ENCODE measurements around the gene PROS1. TPM values are rescaled to one million over a fixed set of nuclear protein-coding genes. Genes with fewer than 3 reads are reported as not detected.
"Not testable (repeated sequence)": the region's sequence is repeated elsewhere in the genome, so short reads cannot be mapped to it uniquely, and the experiment has no call there.

The PROS1 gene
- total and polyA plus RNA-seq, 2 experiments from 2014 or later: 32.6 to 48.6 TPM

DNA sequence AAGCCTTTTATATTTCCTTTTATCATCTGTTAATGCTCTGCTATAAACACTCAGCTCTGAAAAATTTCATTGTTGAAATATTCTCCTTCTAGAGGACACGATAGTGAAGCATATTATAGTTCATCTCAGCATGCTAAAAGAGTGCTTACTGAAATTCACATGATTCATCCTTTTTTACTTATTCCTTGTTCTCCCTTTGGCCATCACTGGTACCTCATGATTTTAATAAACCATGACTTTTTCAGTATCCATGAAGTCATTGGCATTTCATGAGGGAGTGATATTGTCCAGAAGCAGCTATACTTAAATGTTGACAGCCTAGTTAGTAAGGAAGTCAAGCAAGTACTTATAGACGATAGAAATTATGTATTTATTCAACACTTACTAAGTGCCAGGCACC, 112.7 kb downstream of the PROS1 start:
- Histone ChIP-seq H3K27me3 (no peaks in the 10 kb centered on the region), H3K36me3 (no peaks in the 10 kb centered on the region), H3K27ac (no peak overlapping the region), H3K4me1 (ENCODE audit: low read depth) (no peaks in the 10 kb centered on the region), H3K4me3 (no peak overlapping the region), H3K9me3 (ENCODE audit: low read depth) (no peaks in the 10 kb centered on the region)
- no peak for DNase-seq (ENCODE audit: low read depth in 1 of 2, low spot score in 1 of 2)
- TF ChIP-seq, protein P1, sequence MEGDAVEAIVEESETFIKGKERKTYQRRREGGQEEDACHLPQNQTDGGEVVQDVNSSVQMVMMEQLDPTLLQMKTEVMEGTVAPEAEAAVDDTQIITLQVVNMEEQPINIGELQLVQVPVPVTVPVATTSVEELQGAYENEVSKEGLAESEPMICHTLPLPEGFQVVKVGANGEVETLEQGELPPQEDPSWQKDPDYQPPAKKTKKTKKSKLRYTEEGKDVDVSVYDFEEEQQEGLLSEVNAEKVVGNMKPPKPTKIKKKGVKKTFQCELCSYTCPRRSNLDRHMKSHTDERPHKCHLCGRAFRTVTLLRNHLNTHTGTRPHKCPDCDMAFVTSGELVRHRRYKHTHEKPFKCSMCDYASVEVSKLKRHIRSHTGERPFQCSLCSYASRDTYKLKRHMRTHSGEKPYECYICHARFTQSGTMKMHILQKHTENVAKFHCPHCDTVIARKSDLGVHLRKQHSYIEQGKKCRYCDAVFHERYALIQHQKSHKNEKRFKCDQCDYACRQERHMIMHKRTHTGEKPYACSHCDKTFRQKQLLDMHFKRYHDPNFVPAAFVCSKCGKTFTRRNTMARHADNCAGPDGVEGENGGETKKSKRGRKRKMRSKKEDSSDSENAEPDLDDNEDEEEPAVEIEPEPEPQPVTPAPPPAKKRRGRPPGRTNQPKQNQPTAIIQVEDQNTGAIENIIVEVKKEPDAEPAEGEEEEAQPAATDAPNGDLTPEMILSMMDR (IDR thresholded peaks at IDR 0.05; ENCODE audit: low read depth, low read length): no peak

DNA sequence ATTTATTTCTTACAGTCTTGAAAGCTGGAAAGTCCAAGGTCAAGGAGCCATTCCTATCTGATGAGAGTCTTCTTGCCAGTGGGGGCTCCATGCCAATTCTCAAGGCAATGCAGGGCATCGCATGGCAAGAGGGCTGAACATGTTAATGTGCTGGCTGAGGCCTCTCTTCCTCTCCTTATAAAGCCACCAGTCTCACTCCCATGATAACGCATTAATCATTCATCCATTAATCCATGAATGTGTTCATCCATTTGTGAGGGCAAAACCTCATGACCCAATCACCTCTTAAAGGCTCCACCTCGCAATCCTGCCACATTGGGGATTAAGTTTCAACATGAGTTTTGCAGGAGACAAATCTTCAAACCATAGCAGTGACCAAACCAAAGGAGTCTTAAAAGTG, 118.3 kb downstream of the PROS1 start:
- no peak overlapping the region for H3K4me3 ChIP-seq

DNA sequence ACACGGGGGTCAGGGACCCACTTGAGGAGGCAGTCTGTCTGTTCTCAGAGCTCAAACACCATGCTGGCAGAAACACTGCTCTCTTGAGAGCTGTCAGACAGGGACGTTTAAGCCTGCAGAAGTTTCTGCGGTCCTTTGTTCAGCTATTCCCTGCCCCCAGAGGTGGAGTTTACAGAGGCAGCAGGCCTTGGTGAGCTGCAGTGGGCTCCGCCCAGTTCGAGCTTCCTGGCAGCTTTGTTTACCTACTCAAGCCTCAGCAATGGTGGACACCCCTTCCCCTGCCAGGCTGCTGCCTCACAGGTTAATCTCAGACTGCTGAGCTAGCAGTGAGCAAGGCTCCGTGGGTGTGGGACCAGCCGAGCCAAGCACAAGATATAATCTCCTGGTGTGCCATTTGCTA, 121.5 kb downstream of the PROS1 start:
- not testable (repeated sequence) for DNase-seq (ENCODE audit: low read depth in 1 of 2, low spot score in 1 of 2); H3K4me1 ChIP-seq (ENCODE audit: low read depth); H3K4me3 ChIP-seq; H3K36me3 ChIP-seq; H3K27me3 ChIP-seq; H3K9me3 ChIP-seq (ENCODE audit: low read depth); H3K27ac ChIP-seq

More for the DNA sequence above, 118.3 kb downstream of the PROS1 start:
- no peak for DNase-seq (ENCODE audit: low read depth in 1 of 2, low spot score in 1 of 2)
- Histone ChIP-seq H3K36me3 (no peaks in the 10 kb centered on the region), H3K4me1 (ENCODE audit: low read depth) (no peaks in the 10 kb centered on the region), H3K27me3 (no peaks in the 10 kb centered on the region), H3K9me3 (ENCODE audit: low read depth) (no peaks in the 10 kb centered on the region), H3K27ac (no peak overlapping the region)
- TF ChIP-seq, protein P1 (IDR thresholded peaks at IDR 0.05; ENCODE audit: low read depth, low read length): no peak

- DNase-seq (ENCODE audit: low read depth in 1 of 2, low spot score in 1 of 2): peak in 1 of 2 donors; percentile 89
- H3K27me3 ChIP-seq: no peaks in the 10 kb centered on the region
- peaks cover 2% of the 10 kb centered on the region for H3K9me3 ChIP-seq (ENCODE audit: low read depth)
- no peak overlapping the region for H3K4me3 ChIP-seq
- TF ChIP-seq, protein P1 (IDR thresholded peaks at IDR 0.05; ENCODE audit: low read depth, low read length): no peak
- no peaks in the 10 kb centered on the region for H3K36me3 ChIP-seq
- no peak overlapping the region for H3K27ac ChIP-seq
- H3K4me1 ChIP-seq (ENCODE audit: low read depth): no peaks in the 10 kb centered on the region
Observed at GRCh38 chr3:93843981-93844380, 129.7 kb downstream of the PROS1 start.

- H3K27me3 ChIP-seq; H3K27ac ChIP-seq; H3K9me3 ChIP-seq (ENCODE audit: low read depth); H3K4me3 ChIP-seq; H3K36me3 ChIP-seq; DNase-seq (ENCODE audit: low read depth in 1 of 2, low spot score in 1 of 2); H3K4me1 ChIP-seq (ENCODE audit: low read depth): not testable (repeated sequence)
Observed at GRCh38 chr3:93839193-93839592, 134.5 kb downstream of the PROS1 start.

Other genes with a start within 250 kb of the PROS1 start
- gene ARL13B, start 6.3 kb upstream of the PROS1 start, total RNA-seq: 5.4 and 6.8 TPM in 2 replicates
- 8.5 and 8.8 TPM in 2 replicates for gene ARL13B, start 6.3 kb upstream of the PROS1 start, polyA plus RNA-seq
- not detected in 2 replicates for gene STX19, start 54.7 kb upstream of the PROS1 start, total RNA-seq
- gene STX19, start 54.7 kb upstream of the PROS1 start, polyA plus RNA-seq: 0.45 TPM in 1 of 2 replicates, not detected in the other
- 1.5 and 1.7 TPM in 2 replicates for gene DHFR2, start 89.0 kb upstream of the PROS1 start, total RNA-seq
- gene DHFR2, start 89.0 kb upstream of the PROS1 start, polyA plus RNA-seq: 3.1 and 3.4 TPM in 2 replicates
- 6.0 and 7.3 TPM in 2 replicates for gene NSUN3, start 89.2 kb upstream of the PROS1 start, total RNA-seq
- gene NSUN3, start 89.2 kb upstream of the PROS1 start, polyA plus RNA-seq: 9.1 and 10.1 TPM in 2 replicates

Measured in cardiac muscle cell (in vitro differentiated cells and primary cell).